ENCODE results near the gene SGCD.

SGCD gene

GRCh38 chr5:156500755-156501154 lies 173.8 kb downstream of the SGCD start:
- TF ChIP-seq, protein P1, sequence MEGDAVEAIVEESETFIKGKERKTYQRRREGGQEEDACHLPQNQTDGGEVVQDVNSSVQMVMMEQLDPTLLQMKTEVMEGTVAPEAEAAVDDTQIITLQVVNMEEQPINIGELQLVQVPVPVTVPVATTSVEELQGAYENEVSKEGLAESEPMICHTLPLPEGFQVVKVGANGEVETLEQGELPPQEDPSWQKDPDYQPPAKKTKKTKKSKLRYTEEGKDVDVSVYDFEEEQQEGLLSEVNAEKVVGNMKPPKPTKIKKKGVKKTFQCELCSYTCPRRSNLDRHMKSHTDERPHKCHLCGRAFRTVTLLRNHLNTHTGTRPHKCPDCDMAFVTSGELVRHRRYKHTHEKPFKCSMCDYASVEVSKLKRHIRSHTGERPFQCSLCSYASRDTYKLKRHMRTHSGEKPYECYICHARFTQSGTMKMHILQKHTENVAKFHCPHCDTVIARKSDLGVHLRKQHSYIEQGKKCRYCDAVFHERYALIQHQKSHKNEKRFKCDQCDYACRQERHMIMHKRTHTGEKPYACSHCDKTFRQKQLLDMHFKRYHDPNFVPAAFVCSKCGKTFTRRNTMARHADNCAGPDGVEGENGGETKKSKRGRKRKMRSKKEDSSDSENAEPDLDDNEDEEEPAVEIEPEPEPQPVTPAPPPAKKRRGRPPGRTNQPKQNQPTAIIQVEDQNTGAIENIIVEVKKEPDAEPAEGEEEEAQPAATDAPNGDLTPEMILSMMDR (conservative IDR thresholded peaks at IDR 0.05; ENCODE audit: control insufficient read depth, insufficient read depth, low read depth, low read length), result no peak
- no peak overlapping the region for H3K4me3 ChIP-seq (ENCODE audit: control insufficient read depth, low read depth, low read length)
- DNase-seq (ENCODE audit: low read depth), result no peak

- H3K4me3 ChIP-seq (ENCODE audit: control insufficient read depth, low read depth, low read length), result no peak overlapping the region
- no peak for DNase-seq (ENCODE audit: low read depth)
- TF ChIP-seq, protein P1 (conservative IDR thresholded peaks at IDR 0.05; ENCODE audit: control insufficient read depth, insufficient read depth, low read depth, low read length), result no peak
These were observed 178.1 kb downstream of the SGCD start for GRCh38 chr5:156505101-156505500.

DNA sequence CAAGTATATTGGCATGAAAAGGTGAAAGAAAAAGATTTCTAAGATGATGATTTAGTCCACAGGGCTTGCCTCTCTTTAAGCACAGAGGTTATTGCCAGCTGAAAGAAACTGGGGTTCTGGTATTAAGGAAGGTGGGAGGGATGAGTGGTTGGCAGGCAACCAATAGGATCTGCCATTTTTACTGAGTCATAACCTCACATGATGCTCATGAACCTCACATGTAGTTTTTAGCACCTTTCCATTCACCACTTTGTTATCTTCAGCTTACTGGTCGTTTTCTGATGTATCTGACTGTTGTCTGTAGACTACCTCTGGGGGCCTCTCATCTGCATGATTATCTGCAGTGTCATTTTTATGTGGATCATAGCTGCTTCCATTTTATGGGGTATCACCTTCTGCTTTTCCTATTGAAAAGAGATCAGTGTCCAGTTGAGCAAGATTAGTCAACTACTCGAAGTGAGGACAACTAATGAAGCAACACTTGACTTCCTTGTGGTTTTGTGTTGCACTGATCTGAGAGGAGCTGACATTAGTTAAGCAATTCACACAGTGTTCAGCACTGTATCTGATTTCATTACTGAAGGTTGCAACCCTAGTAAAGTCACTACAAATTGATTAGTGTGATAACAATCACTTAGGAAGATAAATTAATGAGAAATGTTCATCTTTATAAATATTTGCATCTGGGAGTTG lies 186.3 kb downstream of the SGCD start:
- no peak overlapping the region for H3K4me3 ChIP-seq (ENCODE audit: control insufficient read depth, low read depth, low read length)
- TF ChIP-seq, protein P1 (conservative IDR thresholded peaks at IDR 0.05; ENCODE audit: control insufficient read depth, insufficient read depth, low read depth, low read length), result no peak
- DNase-seq (ENCODE audit: low read depth), result peak; percentile 40

GRCh38 chr5:156515121-156515520 lies 188.2 kb downstream of the SGCD start:
- no peak overlapping the region for H3K4me3 ChIP-seq (ENCODE audit: control insufficient read depth, low read depth, low read length)

GRCh38 chr5:156515803-156516360 lies 188.9 kb downstream of the SGCD start:
- no peak for DNase-seq (ENCODE audit: low read depth)
- TF ChIP-seq, protein P1 (conservative IDR thresholded peaks at IDR 0.05; ENCODE audit: control insufficient read depth, insufficient read depth, low read depth, low read length), result no peak

More at GRCh38 chr5:156515121-156515520, 188.2 kb downstream of the SGCD start:
- no peak for DNase-seq (ENCODE audit: low read depth)
- TF ChIP-seq, protein P1 (conservative IDR thresholded peaks at IDR 0.05; ENCODE audit: control insufficient read depth, insufficient read depth, low read depth, low read length), result no peak

DNA sequence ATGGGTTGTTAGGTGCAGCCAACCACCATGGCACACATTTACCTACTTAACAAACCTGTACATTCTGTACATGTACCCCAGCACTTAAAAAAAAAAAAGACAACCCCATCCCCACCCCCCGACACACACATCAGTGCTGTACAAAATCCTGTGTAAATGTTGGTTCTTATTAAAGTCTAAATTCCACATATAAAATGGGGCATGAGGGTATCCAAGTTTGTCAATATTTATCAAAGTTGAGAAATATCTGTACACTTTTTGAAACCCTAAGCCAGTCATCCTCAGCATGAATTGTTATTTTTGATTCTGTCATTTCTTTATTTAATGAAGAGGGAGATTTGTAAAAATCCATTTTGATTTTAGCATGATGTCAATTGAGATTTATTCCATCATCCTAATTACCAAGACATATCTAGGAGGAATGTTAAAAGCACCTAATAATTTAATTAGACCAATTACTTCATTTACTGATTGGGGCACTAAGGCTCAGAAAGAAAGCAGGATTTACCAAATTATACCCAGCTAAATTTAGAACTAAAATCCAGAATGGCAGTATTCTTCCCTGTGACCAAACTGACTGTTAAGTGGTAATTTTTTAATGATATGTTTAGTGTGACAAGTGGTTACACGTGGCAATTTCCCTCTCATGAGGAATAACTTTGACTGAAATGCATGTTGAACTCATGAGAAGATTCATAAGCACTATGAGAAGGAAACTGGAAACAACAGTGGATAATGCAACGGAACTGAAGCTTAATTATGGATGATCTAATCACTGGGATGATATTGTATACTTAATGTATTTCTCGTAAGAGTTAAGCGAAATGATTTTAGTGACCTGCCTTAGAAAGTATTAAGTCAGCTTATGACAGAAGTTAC lies 195.9 kb downstream of the SGCD start:
- DNase-seq (ENCODE audit: low read depth), result no peak
- TF ChIP-seq, protein P1 (conservative IDR thresholded peaks at IDR 0.05; ENCODE audit: control insufficient read depth, insufficient read depth, low read depth, low read length), result no peak
- H3K4me3 ChIP-seq (ENCODE audit: control insufficient read depth, low read depth, low read length), result no peak overlapping the region

More at GRCh38 chr5:156515803-156516360, 188.9 kb downstream of the SGCD start:
- H3K4me3 ChIP-seq (ENCODE audit: control insufficient read depth, low read depth, low read length), result no peak overlapping the region

Measured in fibroblast of mammary gland (primary cell).